NCI-H226 (cell line): ENCODE data around the gene DBNDD1.
A peak's percentile ranks its signal among the peaks of the same experiment; 100 is the strongest.

Experiments
- DNase-seq: peaks from one replicate; pipeline ENCODE4 v3.0.0-alpha.2; 2015

Gene DBNDD1

GRCh38 chr16:89958068-89958467, 61.2 kb downstream of the DBNDD1 start:
- DNase-seq: peak; percentile 36

GRCh38 chr16:89957216-89957785, 62.0 kb downstream of the DBNDD1 start:
- no peak for DNase-seq

GRCh38 chr16:89956505-89957215, 62.6 kb downstream of the DBNDD1 start:
- no peak for DNase-seq

GRCh38 chr16:89955001-89955685, 64.1 kb downstream of the DBNDD1 start:
- no peak for DNase-seq
